ENCODE data around the gene SH3BP4. TPM values are rescaled to one million over a fixed set of nuclear protein-coding genes. Genes with fewer than 3 reads are reported as not detected.
A peak's percentile ranks its signal among the peaks of the same experiment; 100 is the strongest.

The SH3BP4 gene
- total RNA-seq, 1 donor from 2014 or later: 5.5 TPM

DNA sequence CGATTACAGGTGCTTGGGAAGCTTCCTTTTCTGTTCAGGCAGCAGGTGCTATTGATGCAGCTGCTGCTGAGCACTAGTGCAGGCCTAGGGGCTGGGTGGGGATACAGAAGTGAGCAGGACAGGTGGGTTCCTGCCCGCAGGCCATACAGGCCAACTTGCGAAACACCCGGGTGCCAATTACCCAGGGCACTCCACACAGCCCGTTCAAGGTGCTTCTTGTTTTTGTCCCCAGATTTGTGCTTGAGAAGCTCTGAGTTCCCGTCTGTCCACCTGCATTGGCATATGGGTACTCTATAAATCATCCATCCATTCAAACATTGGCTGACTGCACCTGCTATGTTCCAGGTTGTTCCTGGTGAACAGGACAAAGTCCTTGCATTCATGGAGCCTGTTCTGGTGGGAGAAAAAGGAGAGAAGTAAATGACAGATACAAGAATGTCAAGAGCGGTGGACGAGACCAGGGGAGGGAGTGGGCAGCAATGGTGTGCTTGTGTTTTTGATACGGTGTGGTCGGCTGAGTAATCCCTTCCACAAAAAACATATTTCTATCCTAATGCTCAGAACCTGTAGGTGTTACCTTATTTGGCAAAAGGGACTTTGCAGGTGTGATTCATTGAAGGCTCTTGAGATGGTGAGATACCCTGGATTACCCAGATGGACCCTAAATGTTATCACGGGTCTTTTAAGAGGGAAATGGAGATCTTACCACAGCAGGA, 31.4 kb downstream of the SH3BP4 start:
- no peak for DNase-seq

DNA sequence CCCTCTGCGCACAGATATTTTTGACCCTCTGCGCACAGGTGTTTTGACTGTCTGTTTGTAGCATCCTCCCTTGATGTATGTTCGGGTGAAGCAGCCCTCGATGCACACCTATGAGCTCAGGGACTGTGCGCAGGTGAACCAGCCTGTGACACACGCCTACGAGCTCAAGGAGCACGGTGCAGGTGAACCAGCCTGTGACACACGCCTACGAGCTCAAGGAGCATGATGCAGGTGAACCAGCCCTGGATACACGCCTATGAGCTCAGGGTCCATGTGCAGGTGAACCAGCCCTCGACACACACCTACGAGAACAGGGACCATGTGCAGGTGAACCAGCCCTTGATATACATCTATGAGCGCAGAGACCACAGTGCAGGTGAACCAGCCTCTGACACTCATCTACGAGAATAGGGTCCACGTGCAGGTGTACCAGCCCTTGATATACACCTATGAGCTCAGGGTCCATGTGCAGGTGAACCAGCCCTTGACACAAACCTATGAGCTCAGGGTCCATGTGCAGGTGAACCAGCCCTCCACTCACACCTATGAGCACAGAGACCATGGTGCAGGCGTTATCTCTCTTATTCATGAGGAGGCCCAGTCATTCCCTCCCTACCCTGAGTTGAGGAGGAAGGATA, 33.9 kb downstream of the SH3BP4 start:
- DNase-seq: no peak

DNA sequence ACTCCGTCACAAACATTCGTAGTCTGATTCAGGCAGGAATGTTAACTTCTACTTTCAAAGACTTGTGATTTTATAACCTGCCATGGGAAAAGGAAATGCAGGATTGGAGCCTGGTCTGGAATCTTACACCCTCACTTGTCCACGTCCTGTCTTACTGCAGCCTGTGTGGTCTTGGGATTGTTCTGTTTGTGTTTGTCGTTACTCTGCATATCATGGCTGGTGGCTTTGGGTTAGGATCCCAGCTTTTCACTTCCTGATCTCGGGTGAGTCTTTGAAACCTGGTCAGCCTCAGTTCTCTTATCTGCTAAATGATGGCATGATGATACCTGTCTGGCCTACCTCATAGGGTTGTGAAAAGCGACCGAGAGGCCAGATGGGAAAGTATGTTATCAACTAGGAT, 34.6 kb downstream of the SH3BP4 start:
- no peak for DNase-seq

DNA sequence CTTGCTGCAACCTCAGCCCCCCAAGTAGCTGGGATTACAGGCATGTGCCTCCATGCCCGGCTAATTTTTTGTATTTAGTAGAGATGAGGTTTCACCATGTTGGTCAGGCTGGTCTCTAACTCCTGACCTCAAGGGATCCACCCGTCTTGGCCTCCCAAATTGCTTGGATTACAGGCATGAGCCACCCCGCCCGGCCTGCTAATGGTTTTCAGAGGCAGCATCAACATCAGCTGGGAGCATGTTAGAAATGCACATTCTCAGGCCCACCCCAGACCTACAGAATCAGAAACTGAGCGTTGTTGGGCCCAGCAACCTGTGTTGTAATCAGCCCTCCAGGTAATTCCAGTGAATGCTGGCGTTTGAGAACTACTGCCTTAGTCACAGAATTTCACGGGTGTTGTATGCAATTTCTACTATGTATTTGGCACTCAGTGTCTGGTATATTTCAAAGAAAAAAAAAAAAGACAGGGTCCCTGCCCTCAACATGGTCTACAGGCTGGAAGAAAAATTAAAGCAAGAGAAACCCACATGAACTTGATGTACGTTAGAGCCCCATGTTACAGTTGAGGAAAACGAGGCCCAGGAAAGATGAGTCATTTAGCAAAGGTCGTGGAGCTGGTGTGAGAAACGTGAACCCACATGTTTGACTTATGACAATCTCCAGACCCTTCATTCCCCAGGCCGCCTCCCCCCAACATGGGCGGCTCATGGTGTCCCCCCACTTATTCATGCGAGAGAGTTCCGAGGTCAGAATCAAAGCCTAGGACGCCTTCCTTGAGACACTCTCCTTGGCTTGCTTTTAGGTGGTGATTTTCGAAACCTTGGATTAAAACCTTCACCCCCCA, 35.3 kb downstream of the SH3BP4 start:
- no peak for DNase-seq

DNA sequence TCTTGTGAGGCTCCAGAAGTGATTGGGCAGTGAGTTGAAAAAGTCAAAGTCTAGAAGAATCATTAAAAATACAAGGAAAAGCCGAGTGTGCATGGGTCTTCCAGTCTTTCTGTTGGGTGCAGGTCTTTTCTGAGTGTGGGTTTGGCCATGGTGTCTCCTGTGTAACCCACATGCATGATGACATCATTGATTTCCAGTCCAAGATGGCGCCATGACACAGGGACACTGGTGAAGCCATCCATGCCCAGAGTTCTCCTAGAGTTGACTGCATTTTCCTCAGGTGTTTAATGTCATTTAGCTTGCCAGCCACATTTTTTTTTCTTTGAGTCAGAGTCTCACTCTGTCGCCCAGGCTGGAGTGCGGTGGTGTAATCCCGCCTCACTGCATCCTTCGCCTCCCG, 35.9 kb downstream of the SH3BP4 start:
- DNase-seq: no peak

DNA sequence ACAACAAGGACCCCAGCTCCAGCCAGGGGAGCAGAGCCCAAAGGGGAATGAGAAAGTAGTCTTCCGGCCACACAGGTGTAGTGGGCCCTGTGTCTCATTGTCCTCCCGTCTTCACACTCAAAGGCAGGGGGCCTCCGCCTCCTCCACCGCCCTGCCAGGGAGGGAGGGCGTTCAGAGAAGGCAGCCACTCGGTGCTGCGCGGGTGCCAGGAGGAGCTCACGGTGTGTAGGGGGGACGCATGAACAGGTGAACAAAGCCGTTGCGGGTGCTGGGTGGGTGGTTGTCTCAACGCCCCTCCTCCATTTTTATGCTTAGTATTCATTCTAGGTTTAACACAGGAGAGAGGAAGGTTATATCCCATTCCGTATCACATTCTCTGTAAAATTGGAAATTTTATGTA, 36.7 kb downstream of the SH3BP4 start:
- DNase-seq: no peak

DNA sequence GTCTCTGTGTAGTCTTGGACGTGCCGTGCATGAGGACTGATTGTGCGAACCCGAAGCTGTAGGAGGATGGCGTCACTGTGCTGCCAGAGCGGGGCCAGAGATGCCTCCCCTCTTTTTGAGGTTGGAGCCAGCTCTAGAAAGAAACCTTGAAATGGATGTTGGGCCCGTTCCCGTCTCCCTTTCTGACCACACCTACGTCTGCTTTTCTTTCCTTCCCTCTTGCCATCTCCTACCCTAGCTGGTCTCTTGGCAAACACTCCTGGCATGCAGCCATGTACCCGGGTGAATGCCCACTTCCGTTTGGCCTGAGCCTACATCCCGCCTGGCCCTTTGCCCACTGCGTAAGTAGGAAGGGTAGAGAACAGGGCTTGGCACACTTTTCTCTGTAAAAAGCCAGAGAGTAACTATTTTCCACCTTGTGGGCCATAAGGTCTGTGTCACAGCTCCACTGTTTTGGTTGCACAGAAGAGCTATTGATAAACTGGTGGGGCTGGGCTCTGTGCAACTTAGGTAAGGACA, 37.4 kb downstream of the SH3BP4 start:
- peak; percentile 34 for DNase-seq

DNA sequence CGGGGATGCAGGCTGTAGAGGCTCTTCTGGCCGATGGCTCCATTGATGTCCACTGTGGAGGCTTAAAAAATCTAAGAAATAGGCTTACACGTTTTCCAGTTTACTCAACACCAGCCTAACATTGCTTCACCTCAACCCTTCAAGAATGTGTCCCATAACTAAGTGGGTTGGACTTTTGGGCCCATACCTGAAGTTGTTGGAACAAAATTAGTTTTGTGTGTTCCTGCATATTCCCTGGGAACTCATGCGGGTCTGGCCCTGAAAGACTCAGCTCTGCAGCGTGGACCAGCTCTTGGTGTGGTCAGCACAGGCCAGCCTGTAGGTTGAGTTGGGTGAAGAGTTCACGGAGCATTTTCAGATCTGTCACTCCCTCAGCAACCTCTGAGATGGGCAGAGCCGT, 38.5 kb downstream of the SH3BP4 start:
- no peak for DNase-seq

DNA sequence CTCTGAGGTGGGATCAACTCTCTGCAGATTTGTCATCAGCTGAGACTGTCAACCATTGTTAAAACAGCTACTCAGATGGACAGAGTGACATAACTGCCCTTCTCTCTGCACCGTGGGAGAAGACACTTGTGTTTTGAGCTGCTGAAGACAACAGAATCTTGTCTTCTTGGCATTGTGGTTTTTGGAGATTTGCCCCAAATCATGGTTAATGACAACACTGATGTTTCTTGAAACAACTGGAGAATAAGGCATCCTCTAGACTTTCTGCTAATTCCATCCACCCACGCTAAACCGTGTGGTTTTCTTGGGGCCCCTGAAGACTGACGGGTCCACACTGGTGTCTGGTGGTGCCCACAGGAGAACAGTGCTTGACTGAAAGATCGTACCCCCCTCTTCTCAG, 39.5 kb downstream of the SH3BP4 start:
- DNase-seq: no peak

DNA sequence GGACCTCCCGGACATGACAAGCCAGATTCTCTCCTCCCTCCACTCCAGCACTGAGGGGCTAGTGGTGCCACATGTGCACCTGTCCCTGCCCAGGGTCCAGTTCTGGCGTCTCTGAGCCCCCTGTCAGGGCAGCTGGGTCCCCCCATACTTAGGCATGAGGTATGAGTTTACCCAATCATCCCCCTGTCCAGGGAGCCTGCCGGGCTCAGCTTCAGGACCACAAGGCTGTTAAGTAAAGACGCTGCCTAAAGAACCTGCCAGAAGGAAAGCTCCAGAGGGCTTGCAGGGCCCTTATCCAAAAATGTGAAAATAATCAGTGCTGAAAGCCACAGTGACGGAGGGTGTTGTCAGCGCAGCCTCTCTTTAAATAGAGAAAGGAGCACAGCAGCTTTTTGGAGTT, 40.0 kb downstream of the SH3BP4 start:
- DNase-seq: no peak

DNA sequence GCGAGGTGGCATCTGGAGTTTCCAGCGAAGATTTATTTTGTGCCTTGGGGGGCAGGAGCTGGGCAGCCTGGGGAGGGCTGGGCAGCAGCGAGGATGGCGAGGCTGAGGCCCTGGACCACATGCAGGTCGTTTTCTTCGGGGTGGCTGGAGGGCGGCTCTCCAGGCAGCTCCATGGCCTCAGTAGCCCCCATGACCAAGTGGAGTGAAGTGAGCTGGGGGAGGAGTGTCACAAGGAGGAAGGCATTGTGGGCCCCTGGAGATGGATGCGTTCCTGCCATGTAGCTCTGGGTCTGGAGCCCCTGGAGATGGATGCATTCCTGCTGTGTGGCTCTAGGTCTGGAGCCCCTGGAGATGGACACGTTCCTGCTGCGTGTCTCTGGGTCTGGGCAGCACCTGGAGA, 40.4 kb downstream of the SH3BP4 start:
- DNase-seq: no peak

DNA sequence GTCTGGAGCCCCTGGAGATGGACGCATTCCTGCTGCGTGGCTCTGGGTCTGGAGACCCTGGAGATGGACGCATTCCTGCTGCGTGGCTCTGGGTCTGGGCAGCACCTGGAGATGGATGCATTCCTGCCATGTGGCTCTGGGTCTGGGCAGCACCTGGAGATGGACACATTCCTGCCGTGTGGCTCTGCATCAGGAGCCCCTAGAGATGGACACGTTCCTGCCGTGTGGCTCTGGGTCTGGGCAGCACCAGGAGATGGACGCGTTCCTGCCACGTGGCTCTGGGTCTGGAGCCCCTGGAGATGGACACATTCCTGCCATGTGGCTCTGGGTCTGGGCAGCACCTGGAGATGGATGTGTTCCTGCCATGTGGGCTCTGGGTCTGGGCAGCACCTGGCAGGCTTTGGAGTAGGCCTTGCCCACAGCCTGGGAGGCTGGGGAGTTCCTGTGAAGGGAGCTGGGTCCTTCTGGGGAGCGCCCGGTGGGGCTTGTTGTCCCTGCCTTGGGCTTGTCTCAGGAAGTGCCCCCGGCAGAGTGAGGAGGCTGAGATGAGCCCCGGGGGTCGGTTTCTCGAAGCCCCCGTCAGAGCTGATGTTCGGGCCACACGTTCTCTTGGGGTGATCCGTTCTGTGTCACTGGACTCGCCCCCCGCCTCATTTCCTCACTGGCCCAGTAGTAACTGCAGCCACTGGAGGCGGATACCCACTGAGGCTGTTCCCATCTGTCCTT, 41.0 kb downstream of the SH3BP4 start:
- DNase-seq: no peak

DNA sequence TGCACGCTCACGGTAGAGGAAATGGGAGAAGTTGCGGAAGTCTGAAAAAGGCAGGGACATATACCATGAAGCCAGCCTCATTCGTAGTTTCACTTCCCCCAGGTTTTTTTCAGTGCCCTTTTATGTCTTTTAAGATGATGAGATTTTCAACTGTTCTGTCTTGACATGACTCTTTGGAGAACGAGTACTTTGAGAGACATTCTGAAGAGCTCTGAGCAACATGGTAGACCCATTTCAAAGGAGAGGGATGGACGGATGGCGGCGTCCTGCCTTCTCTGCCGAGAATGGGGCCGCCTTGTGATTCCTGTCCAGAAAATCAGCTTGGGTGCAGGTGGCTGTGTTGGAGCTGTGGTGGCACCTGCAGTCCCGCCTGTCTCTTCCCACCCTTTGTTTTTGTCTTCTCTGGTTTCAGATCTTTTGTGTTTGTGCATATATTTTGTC, 41.7 kb downstream of the SH3BP4 start:
- DNase-seq: no peak

DNA sequence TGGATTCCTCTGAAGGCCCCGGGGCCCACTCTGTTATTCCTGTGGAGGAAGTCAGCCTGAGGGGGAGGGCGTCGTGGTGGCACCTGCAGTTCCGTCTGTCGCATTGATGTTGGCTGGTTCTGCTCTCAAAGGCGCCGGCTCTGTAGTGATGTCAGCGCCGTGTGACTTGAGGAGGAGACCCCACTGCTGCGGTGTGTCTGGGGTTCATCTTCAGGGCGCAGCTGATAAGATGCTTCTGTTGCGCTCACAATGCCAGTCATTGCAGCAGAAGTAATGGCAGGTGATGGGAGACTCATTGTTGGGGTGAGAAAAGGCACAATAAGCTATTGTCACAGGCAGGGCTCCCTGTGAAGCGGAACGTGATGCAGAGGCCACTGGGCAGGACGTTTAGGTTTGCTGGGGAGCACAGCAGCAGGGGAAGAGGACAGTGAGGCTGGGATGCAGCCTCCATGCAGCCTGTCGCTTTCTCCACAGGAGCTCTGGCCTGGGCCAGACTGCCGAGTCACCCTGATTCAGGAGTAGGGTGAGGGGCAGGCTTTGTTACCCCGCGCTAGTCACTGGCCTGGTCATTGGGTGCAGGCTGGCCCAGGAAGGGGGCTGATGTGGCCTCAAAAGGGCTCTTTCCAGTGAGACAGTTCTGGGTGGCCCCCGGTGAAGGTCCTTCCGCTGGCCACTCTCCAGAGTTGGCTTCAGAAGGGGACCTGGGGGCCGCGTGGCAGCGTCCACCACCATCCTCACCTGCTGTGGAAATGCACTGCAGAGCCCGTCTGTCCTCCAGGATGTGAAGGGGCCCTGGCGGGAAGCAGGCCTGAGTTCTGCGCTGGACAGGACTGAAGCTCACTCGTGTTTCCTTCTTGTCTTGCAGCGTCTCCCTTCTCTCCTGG, 42.9 kb downstream of the SH3BP4 start:
- DNase-seq: no peak

DNA sequence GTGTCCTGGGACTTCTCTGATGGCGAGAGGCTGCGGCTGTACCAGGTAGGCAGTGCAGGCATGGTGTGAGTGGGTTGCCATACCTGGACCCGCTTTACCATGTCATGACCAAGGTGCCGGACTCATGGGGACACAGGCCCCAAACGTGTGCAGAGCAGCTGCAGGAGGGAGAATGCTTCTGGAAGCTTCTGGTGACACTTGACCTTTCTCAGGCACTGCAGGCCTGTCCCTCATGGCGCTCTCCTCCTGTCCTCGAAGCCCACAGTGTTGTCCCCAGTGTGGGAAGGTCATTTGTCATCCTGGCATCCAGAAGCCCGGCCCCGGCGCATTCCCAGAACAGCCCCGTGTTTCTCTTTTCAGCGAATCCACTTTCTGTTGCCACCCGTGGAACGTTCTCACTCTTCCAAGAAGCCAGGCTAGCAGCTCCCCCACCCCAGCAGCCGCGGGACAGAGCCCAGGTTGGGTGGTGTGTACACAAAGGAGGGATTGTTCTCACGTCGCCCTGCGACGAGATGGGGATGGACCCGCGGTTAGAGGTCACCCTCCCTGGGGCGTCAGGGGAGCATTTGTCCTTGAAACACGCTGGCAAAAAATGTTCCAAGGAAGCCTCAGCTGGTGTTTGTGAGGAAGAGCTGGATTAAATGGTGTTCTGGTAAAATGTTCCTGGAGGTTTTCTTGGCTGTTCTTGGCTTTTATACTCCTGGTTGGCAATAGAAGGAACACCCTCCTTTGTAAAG, 43.7 kb downstream of the SH3BP4 start:
- DNase-seq: no peak

DNA sequence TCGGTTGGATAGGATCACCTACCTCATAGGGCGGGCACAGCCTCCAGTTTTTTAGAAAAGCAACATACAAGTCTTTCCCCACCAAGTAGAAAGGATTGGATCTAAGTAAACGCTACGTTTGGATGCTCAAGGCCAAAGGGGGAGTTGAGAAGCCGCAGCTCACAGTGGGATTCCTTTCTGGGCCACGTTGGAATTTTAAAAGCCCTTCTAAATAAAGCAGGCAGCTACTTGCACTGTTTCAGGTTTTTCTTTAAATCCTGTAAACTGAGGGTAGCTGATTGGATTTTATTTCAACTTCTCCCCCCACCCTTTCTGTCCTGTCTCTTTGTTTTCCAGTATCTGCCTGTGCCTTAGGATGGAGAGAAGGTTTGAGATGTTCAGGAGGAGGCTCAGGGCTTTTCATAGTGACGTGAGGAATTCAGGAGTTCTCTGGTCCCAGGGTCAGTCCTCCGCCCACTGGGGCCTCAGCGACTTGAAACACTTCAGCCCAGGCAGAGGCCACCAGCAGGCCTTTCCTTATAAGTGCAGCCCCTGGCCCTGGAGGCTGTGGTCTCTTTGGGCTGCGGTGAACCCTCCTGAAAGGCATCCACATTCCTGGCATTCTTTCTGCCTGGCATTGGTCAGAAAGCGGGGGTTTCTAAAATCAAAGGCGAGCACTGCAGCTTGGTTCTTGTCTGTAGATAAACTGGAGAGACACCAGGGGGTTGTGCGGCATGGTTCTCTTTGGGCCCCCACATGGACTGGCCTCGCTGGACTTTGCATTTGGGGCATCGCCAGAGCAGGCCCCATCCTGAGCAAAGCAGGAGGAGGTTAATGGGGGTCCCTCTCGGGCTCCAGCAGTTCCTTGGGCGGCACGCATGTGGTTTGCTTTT, 44.5 kb downstream of the SH3BP4 start:
- DNase-seq: no peak

DNA sequence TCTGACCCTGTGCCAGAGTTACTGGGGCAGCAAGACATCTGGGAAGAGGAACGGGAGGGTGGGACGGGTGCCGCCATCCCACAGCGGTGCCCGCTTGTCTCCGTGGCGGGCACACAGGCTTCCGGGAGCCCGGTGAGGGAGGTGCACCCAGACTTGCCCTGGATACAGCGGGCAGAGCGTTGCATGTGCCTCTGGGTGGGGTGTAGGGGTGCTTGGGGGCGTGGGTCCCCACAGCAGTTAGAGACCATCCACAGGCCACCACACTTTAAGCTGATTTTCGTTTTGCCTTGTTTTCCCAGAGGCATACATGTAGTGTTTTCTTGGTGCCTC, 45.1 kb downstream of the SH3BP4 start:
- DNase-seq: no peak

DNA sequence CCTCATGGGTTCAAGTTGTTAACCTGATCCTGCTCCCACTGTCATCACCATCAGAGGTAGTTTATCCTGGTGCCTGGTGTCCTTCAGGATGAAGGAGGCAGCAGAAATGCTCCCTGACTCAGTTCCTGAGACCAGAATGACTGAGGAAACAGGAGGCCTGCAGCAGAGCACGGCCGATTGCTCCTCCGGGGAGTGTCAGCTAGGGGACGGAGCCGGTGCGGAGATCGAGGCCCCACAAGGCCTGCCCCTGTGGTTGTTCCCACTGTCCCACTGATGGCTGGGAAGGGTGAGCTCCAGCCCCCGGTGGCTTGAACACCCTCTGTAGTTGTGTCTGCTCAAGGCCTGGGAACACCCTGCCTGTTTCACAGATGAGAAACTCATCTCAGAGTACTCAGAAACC, 45.6 kb downstream of the SH3BP4 start:
- no peak for DNase-seq

DNA sequence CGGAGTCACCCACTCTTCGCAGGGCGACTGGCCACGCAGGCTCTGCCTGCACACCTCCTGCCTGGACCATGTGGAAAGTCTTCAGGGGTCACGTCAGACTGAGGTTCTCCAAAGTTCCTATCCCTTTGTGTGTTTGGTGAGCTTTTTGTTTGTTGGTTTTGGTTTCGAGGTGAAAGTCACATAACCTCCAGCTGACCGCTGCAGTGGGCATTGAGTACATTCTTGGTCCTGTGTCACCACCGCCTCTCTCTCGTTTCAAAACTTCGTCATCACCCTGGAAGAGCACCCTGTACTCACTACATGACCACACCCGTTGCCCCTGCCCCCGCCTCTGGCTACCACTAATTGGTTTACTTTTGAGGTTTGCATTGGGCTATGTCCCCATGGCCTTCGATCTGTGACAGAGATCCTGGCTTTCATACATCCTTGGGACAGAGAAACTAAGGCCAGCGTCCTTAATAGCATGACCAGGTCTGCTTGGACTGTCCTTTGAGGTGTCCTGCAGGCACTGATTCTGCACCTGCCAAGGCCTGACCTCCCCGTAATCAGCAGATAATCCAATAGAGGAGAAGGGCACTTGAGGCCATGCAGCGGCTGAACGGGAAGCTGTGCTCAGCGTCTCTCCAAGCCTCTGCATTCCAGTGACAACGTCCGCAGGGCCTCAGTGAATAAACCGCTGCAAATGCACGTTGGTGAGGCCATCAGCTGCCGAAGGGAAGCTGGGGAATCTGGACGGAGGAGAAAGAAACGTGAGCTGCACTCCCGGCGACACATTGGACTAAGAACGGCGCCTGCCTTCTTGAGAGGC, 46.8 kb downstream of the SH3BP4 start:
- DNase-seq: no peak
